NCI-H82 treated with DMSO at 0.1 percent for 48 hours (cell line): ENCODE results near the gene TNPO3.

Source experiments
- DNase-seq: peaks from one replicate; lab custom pipeline; 2025; ENCODE audit not compliant: unreplicated experiment; lab: John Stamatoyannopoulos, UW

TNPO3 gene

GRCh38 chr7:129054438-129055293 lies at the start of gene TNPO3:
Gene TNPO3, minus strand, starts transcription at chr7:129055111. Its CDS starts 341 bp downstream, at chr7:129054770.
- DNase-seq, result peak; percentile 77

- DNase-seq, result no peak
These were observed 48.8 kb upstream of the TNPO3 start for GRCh38 chr7:129103561-129104324.

- DNase-seq, result no peak
These were observed 46.8 kb upstream of the TNPO3 start for GRCh38 chr7:129101746-129102145.

GRCh38 chr7:129100827-129101166 lies 45.9 kb upstream of the TNPO3 start:
- DNase-seq, result no peak

GRCh38 chr7:129098409-129099084 lies 43.6 kb upstream of the TNPO3 start:
- no peak for DNase-seq

- no peak for DNase-seq
These were observed 40.3 kb upstream of the TNPO3 start for GRCh38 chr7:129095258-129095657.

- DNase-seq, result no peak
These were observed 39.6 kb upstream of the TNPO3 start for GRCh38 chr7:129094501-129094900.

GRCh38 chr7:129093867-129094456 lies 39.1 kb upstream of the TNPO3 start:
- no peak for DNase-seq

- DNase-seq, result peak; percentile 4
These were observed 36.6 kb upstream of the TNPO3 start for GRCh38 chr7:129091484-129092002.

GRCh38 chr7:129090300-129090907 lies 35.5 kb upstream of the TNPO3 start:
- no peak for DNase-seq

GRCh38 chr7:129089521-129090212 lies 34.8 kb upstream of the TNPO3 start:
- DNase-seq, result no peak

- DNase-seq, result no peak
These were observed 30.1 kb upstream of the TNPO3 start for GRCh38 chr7:129084801-129085551.

GRCh38 chr7:129083525-129083924 lies 28.6 kb upstream of the TNPO3 start:
- no peak for DNase-seq

- DNase-seq, result no peak
These were observed 23.5 kb upstream of the TNPO3 start for GRCh38 chr7:129078455-129078854.

GRCh38 chr7:129076886-129077285 lies 22.0 kb upstream of the TNPO3 start:
- DNase-seq, result no peak

- DNase-seq, result no peak
These were observed 20.1 kb upstream of the TNPO3 start for GRCh38 chr7:129074994-129075393.

- no peak for DNase-seq
These were observed 19.5 kb upstream of the TNPO3 start for GRCh38 chr7:129074361-129074871.

GRCh38 chr7:129073738-129074137 lies 18.8 kb upstream of the TNPO3 start:
- DNase-seq, result no peak

- no peak for DNase-seq
These were observed 18.3 kb upstream of the TNPO3 start for GRCh38 chr7:129073204-129073603.
